NCI-H524 treated with DMSO at 0.1 percent for 48 hours (cell line): Measurements from ENCODE around the gene NANOS3.
"Not testable (repeated sequence)": the region's sequence is repeated elsewhere in the genome, so short reads cannot be mapped to it uniquely, and the experiment has no call there.

ENCODE experiments used
- DNase-seq: peaks from one replicate; lab custom pipeline; 2025; lab: John Stamatoyannopoulos, UW

The NANOS3 gene

DNA sequence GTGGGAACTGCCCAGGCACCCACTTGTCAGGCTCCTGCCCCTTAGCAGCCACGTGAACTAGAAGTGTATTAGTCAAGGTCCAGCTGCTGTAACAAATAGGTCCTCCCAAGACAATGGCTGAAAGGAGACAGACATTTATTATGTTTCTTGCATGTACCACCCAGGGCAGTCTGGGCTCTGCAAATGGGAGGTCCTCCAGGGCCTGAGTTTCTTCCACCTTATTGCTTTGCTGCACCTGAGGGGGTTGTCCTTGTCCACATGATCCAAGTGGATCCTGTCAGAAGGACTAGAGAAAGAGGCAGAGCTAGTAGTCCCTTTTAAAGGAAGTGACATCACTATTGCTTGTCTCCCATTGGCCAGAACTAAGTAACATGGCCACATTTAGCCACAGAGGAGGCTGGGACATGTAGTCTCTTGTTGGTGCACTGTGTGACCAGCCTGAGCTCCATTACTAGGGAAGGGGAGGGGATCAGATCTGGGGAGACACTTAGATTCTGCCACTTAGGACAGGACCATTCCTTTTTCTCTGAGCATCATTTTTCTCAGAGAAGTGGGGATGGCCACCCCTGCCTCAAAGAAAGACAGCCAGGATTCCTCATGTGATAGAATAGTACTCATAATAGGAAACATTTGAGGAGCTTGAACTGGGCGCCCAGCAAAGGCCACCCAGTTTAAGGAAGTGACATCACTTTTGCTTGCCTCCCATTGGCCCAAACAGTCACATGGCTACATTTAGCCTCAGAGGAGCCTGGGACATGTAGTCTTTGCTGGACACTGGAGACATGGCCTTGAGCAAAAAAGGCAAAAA, 44.2 kb downstream of the NANOS3 start:
- DNase-seq: peak; percentile 46

DNA sequence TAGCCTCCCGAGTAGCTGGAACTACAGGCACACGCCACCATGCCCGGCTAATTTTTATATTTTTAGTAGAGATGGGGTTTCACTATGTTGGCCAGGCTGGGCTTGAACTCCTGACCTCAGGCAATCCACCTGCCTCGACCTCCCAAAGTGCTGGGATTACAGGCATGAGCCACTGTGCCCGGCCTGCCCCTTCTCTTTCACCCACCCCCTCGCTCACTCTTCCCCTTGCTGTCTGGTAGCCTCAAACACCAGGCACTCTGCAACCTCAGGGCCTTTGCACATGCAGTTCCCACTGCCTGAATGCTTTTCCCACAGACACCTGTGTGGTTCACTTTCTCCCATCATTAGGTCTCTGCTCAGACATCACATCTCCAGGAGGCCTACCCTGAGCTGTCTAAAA, 45.2 kb downstream of the NANOS3 start:
- DNase-seq: not testable (repeated sequence)

DNA sequence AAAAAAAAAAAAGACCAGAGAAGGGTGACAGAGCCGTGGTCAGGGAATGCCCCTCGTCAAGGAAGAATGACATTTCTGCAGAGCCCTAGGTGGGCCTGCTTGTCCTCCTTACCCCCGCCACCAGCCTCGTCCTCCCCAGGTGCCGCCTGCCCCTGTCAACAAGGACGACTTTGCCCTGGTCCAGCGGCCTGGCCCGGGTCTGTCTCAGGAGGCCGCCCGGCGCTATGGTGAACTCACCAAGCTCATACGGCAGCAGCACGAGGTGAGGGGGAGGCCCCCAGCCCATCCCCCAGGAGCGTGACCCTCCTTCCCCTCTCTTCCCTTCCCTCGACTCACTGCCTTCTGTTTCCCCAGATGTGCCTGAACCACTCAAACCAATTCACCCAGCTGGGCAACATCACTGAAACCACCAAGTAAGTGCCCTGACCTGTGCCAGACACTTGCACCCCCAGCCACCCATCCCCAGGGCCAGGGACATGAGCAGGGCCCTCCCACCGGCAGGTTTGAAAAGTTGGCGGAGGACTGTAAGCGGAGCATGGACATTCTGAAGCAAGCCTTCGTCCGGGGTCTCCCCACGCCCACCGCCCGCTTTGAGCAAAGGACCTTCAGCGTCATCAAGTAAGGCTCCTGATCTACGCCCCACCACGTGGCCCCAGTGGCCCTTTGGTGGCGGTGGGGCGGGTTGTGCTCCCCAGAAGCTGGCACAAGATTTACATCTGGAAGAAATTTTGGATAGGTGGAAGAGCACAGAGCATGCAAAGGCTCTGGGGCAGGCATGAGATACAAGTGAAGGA, 46.5 kb downstream of the NANOS3 start:
- no peak for DNase-seq

DNA sequence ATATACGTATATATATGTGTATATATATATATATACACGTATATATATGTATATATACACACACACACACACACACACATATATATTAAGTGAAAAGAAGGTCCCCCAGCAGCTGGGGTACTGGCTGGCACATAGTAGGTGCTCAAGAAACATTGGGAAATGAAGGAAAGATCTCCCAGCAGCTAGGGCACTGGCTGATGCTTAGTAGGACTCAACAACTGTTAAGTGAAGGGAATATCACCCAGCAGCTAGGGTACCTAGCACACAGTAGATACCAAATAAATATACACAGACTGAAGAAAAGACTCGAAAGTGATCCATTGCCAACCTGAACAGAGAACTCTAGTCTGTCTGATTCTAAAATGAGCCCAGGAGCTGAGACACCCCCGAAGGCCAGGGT, 49.1 kb downstream of the NANOS3 start:
- DNase-seq: no peak

DNA sequence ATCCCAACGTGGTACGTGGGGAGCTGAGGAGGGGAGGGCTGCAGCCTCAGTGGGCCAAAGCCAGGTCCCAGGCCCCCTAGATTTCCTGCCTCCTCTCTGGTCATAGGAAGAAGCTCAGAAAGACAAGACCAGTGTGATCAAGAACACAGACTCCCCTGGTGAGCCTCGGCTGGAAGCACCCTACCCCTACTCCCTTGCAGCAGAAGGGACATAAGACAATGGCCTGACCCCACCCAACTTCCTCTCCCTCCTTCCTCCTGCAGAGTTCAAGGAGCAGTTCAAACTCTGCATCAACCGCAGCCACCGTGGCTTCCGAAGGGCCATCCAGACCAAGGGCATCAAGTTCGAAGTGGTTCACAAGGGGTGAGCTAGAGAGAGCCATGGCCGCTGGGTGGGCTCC, 49.8 kb downstream of the NANOS3 start:
- no peak for DNase-seq

DNA sequence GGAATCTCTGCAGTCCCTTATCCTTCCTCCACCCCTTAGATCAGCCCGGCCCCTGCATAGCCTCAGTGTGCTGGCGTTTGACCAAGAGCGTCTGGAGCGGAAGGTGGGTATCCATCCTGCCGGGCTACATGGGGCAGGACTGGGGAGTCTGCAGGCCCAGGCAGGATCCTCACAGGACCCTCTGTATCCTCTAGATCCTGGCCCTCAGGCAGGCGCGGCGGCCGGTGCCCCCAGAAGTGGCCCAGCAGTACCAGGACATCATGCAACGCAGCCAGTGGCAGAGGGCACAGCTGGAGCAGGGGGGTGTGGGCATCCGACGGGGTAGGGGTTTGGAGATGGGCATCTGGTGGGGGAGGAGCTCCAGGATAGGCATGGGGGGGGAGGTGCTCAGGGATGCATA, 52.4 kb downstream of the NANOS3 start:
- DNase-seq: no peak

DNA sequence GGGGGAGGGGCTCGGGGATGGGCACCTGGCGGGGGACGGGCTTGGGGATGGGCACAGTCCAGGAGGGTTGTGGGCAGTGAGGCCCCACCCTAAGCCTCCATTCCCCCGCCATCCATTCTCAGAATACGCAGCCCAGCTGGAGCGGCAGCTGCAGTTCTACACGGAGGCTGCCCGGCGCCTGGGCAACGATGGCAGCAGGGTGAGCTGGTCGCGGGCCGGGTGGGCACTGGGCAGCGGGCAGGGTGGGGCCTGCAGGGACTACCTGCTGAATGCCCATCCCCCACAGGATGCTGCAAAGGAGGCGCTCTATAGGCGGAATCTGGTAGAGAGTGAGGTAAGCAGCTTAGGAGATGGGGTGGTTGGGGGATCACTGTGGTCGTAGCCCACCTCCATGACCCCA, 53.0 kb downstream of the NANOS3 start:
- no peak for DNase-seq
